WTC11 (cell line): ENCODE results near the gene CTNNA2. TPM values are rescaled to one million over a fixed set of nuclear protein-coding genes. Genes with fewer than 3 reads are reported as not detected.

Experiments
- ATAC-seq: fragments of 200-7000 bp; cut with Tn5 transposase; 2 replicates; pipeline ENCODE4 v1.10.0; 2021; ENCODE audit warnings: mild to moderate bottlenecking, moderate library complexity
- CTCF ChIA-PET: fragments of 300-600 bp; sonication (Branson Sonifier 250); formaldehyde crosslinking; loops from one replicate; lab custom pipeline; 2021; ENCODE audit warnings: antibody characterized with exemption; lab: Charles Lee
- POLR2A ChIA-PET: fragments of 350-600 bp; sonication (Branson Sonifier 250); formaldehyde crosslinking; loops from one replicate; lab custom pipeline; 2021; ENCODE audit warnings: antibody characterized with exemption; lab: Charles Lee
- DNase-seq: peaks from one replicate; pipeline ENCODE4 v3.0.0; 2021; ENCODE audit warnings: low spot score
- H3K27ac Mint-ChIP-seq: 2 replicates; pipeline ENCODE4 v1.8.0; 2021; ENCODE audit warnings: mixed read lengths
- H3K27me3 Mint-ChIP-seq: 2 replicates; pipeline ENCODE4 v1.8.0; 2021; ENCODE audit warnings: low read depth, mild to moderate bottlenecking, moderate library complexity, mixed read lengths
- H3K36me3 Mint-ChIP-seq: 2 replicates; pipeline ENCODE4 v1.8.0; 2021; ENCODE audit warnings: mixed read lengths
- H3K4me1 Mint-ChIP-seq: 2 replicates; pipeline ENCODE4 v1.8.0; 2022; ENCODE audit warnings: mixed read lengths
- H3K4me3 Mint-ChIP-seq: 2 replicates; pipeline ENCODE4 v1.8.0; 2021; ENCODE audit warnings: mild to moderate bottlenecking, moderate library complexity, mixed read lengths
- H3K9me3 Mint-ChIP-seq: 2 replicates; pipeline ENCODE4 v1.8.0; 2021; ENCODE audit warnings: mixed read lengths
- ATF1 ChIP-seq: sonication (generic); formaldehyde crosslinking; IDR thresholded peaks from 2 replicates; pipeline ENCODE4 v1.8.1; 2023; ENCODE audit warnings: mild to moderate bottlenecking, moderate library complexity, missing genetic modification reagents
- ATF3 ChIP-seq: sonication (generic); formaldehyde crosslinking; conservative IDR thresholded peaks from 2 replicates; pipeline ENCODE4 v1.8.1; 2022; ENCODE audit warnings: mild to moderate bottlenecking, missing genetic modification reagents
- CTCF ChIP-seq: fragments of 200-600 bp; IDR thresholded peaks from 2 replicates; pipeline ENCODE4 v1.8.0; 2022; ENCODE audit warnings: antibody characterized with exemption
- E2F4 ChIP-seq: sonication (generic); formaldehyde crosslinking; IDR thresholded peaks from 2 replicates; pipeline ENCODE4 v1.8.1; 2022; ENCODE audit warnings: low read depth, mild to moderate bottlenecking, moderate library complexity, missing genetic modification reagents, borderline replicate concordance
- GTF2I ChIP-seq: fragments of 250-450 bp; sonication (Bioruptor Pico); conservative IDR thresholded peaks from 2 replicates; pipeline ENCODE4 v1.4.0; 2021; ENCODE audit warnings: mild to moderate bottlenecking
- IRF2 ChIP-seq: sonication (generic); formaldehyde crosslinking; IDR thresholded peaks from 2 replicates; pipeline ENCODE4 v1.8.0; 2022; ENCODE audit warnings: low read depth, missing genetic modification reagents, borderline replicate concordance
- KAT7 ChIP-seq: sonication (generic); formaldehyde crosslinking; IDR thresholded peaks from 2 replicates; pipeline ENCODE4 v1.8.1; 2023; ENCODE audit warnings: missing genetic modification reagents, mild to moderate bottlenecking, borderline replicate concordance
- MYBL2 ChIP-seq: sonication (generic); formaldehyde crosslinking; IDR thresholded peaks from 2 replicates; pipeline ENCODE4 v1.8.1; 2023; ENCODE audit warnings: mild to moderate bottlenecking, moderate library complexity, missing genetic modification reagents
- NFATC4 ChIP-seq: fragments of 250-450 bp; sonication (Bioruptor Pico); IDR thresholded peaks from 2 replicates; pipeline ENCODE4 v1.9.0; 2021; ENCODE audit warnings: mild to moderate bottlenecking
- PRDM15 ChIP-seq: sonication (generic); formaldehyde crosslinking; IDR thresholded peaks from 2 replicates; pipeline ENCODE4 v1.8.0; 2022; ENCODE audit warnings: missing genetic modification reagents
- PREB ChIP-seq: sonication (generic); formaldehyde crosslinking; IDR thresholded peaks from 2 replicates; pipeline ENCODE4 v1.8.1; 2022; ENCODE audit warnings: mild to moderate bottlenecking, missing genetic modification reagents, moderate library complexity, borderline replicate concordance
- RORB ChIP-seq: fragments of 250-450 bp; sonication (Bioruptor Pico); IDR thresholded peaks from 2 replicates; pipeline ENCODE4 v1.9.0; 2021; ENCODE audit warnings: mild to moderate bottlenecking
- SMAD4 ChIP-seq: sonication (generic); formaldehyde crosslinking; IDR thresholded peaks from 2 replicates; pipeline ENCODE4 v1.8.0; 2022; ENCODE audit warnings: mild to moderate bottlenecking, missing genetic modification reagents
- TCF7 ChIP-seq: sonication (generic); formaldehyde crosslinking; IDR thresholded peaks from 2 replicates; pipeline ENCODE4 v1.8.0; 2022; ENCODE audit warnings: mild to moderate bottlenecking, low read depth, missing genetic modification reagents, moderate library complexity
- TEAD1 ChIP-seq: sonication (generic); formaldehyde crosslinking; IDR thresholded peaks from 2 replicates; pipeline ENCODE4 v1.8.0; 2022; ENCODE audit warnings: mild to moderate bottlenecking, missing genetic modification reagents
- ZBTB43 ChIP-seq: sonication (generic); formaldehyde crosslinking; IDR thresholded peaks from 2 replicates; pipeline ENCODE4 v1.8.1; 2023; ENCODE audit warnings: mild to moderate bottlenecking, missing genetic modification reagents
- ZMAT4 ChIP-seq: fragments of 250-450 bp; sonication (Bioruptor Pico); IDR thresholded peaks from 2 replicates; pipeline ENCODE4 v1.9.0; 2021; ENCODE audit warnings: mild to moderate bottlenecking
- ZNF425 ChIP-seq: fragments of 250-450 bp; sonication (Bioruptor Pico); conservative IDR thresholded peaks from 2 replicates; pipeline ENCODE4 v1.9.0; 2021; ENCODE audit warnings: mild to moderate bottlenecking
- total RNA-seq: library from RNA; stranded (reverse); gene quantifications from 3 replicates; pipeline ENCODE4 v1.2.3, GENCODE V29; 2021

Gene CTNNA2
- total RNA-seq, 1 experiment from 2014 or later = 3.8 TPM

- TF ChIP-seq PREB (CRISPR knock-in tag) (no peak), ZBTB43 (CRISPR knock-in tag) (no peak), ATF3 (no peak), IRF2 (CRISPR knock-in tag) (no peak), CTCF (no peak), TCF7 (CRISPR knock-in tag) (no peak), E2F4 (no peak), GTF2I (CRISPR knock-in tag) (no peak)
These were observed 245.2 kb downstream of the CTNNA2 start (continued) for GRCh38 chr2:79758042-79758441.

- Mint-ChIP-seq H3K4me3 (no peak overlapping the region), H3K27ac (no peak overlapping the region; the same call in 1 of the 2 replicates), H3K4me1 (peaks cover 12% of the 10 kb centered on the region), H3K36me3 (no peaks in the 10 kb centered on the region), H3K27me3 (no peaks in the 10 kb centered on the region), H3K9me3 (no peaks in the 10 kb centered on the region)
- no peak for TF ChIP-seq PRDM15 (CRISPR knock-in tag)
- no peak for TF ChIP-seq RORB
- TF ChIP-seq TEAD1 (CRISPR knock-in tag) = no peak
- no peak for TF ChIP-seq ATF1 (CRISPR knock-in tag)
- TF ChIP-seq ZNF425 (CRISPR knock-in tag) = no peak
- no peak for TF ChIP-seq KAT7
- no peak for TF ChIP-seq MYBL2
- TF ChIP-seq SMAD4 (CRISPR knock-in tag) = no peak
- TF ChIP-seq ZMAT4 (CRISPR knock-in tag) = no peak
- no peak for TF ChIP-seq NFATC4 (CRISPR knock-in tag)
- TF ChIP-seq GTF2I (CRISPR knock-in tag) = no peak
- ATAC-seq = no peak
- POLR2A ChIA-PET = no interaction called here
- no peak for DNase-seq
- CTCF ChIA-PET = no interaction called here
These were observed 246.0 kb downstream of the CTNNA2 start for GRCh38 chr2:79758749-79759282.
